Neuronal stem cell (in vitro differentiated cells): ENCODE data around the gene MOCS2.
A peak's percentile ranks its signal among the peaks of the same experiment; 100 is the strongest.

Source experiments
- DNase-seq: peaks from one replicate; pipeline ENCODE4 v3.0.0-alpha.2; 2013; ENCODE audit warnings: low spot score
- H2AFZ ChIP-seq: one replicate; pipeline ENCODE4 v1.6.1; 2013; ENCODE audit warnings: mild to moderate bottlenecking, low read length, inconsistent platforms
- H2AK5ac ChIP-seq: 2 replicates; pipeline ENCODE4 v1.6.1; 2013; ENCODE audit warnings: low read depth, mild to moderate bottlenecking, inconsistent platforms, low read length, moderate library complexity, mixed read lengths
- H2BK120ac ChIP-seq: 2 replicates; pipeline ENCODE4 v1.6.1; 2013; ENCODE audit warnings: low read depth, mild to moderate bottlenecking, inconsistent platforms, low read length, moderate library complexity, mixed read lengths
- H2BK12ac ChIP-seq: one replicate; pipeline ENCODE4 v1.6.1; 2013; ENCODE audit warnings: low read length, inconsistent platforms
- H2BK15ac ChIP-seq: 2 replicates; pipeline ENCODE4 v1.6.1; 2013; ENCODE audit warnings: mild to moderate bottlenecking, low read length, inconsistent platforms, mixed read lengths
- H2BK5ac ChIP-seq: one replicate; pipeline ENCODE4 v1.6.1; 2013; ENCODE audit warnings: inconsistent platforms, mild to moderate bottlenecking, low read length, moderate library complexity
- H3K14ac ChIP-seq: one replicate; pipeline ENCODE4 v1.6.1; 2013; ENCODE audit warnings: low read length, inconsistent platforms
- H3K18ac ChIP-seq: 2 replicates; pipeline ENCODE4 v1.6.1; 2013; ENCODE audit warnings: low read length, inconsistent platforms
- H3K23ac ChIP-seq: 2 replicates; pipeline ENCODE4 v1.6.1; 2013; ENCODE audit warnings: low read depth, mild to moderate bottlenecking, mixed read lengths, low read length, inconsistent platforms; ENCODE audit not compliant: poor library complexity
- H3K27ac ChIP-seq: replicated peaks from 3 replicates; pipeline ENCODE4 v1.5.1; 2013; ENCODE audit warnings: low read length, inconsistent platforms
- H3K27me3 ChIP-seq, 3 experiments: 2 replicates each; pipeline ENCODE4 v1.6.1; 2013; ENCODE audit warnings: low read length in 3 of 3, mild to moderate bottlenecking in 2 of 3, inconsistent platforms in 1 of 3, low read depth in 1 of 3, mixed read lengths in 1 of 3, moderate library complexity in 1 of 3; ENCODE audit not compliant: control insufficient read depth in 3 of 3, insufficient read depth in 3 of 3
- H3K36me3 ChIP-seq, 2 donors: replicated peaks in 1 of 2; 2 replicates each; pipeline ENCODE4 v1.6.1; 2013; ENCODE audit warnings: low read length in 2 of 2; ENCODE audit not compliant: control insufficient read depth in 2 of 2, insufficient read depth in 2 of 2
- H3K4ac ChIP-seq: 2 replicates; pipeline ENCODE4 v1.6.1; 2013; ENCODE audit warnings: inconsistent platforms, mild to moderate bottlenecking, low read length, moderate library complexity
- H3K4me1 ChIP-seq, 2 donors: 1 replicate in 1 of 2; 2 replicates in 1 of 2; pipeline ENCODE4 v1.6.1; 2013; ENCODE audit warnings: low read length in 2 of 2, low read depth in 1 of 2; ENCODE audit not compliant: control insufficient read depth in 2 of 2, insufficient read depth in 1 of 2
- H3K4me2 ChIP-seq: one replicate; pipeline ENCODE4 v1.6.1; 2013; ENCODE audit warnings: mild to moderate bottlenecking, low read length, inconsistent platforms; ENCODE audit not compliant: insufficient read depth, poor library complexity, severe bottlenecking
- H3K4me3 ChIP-seq, 2 donors: 2 replicates each; pipeline ENCODE4 v1.5.1; 2013; ENCODE audit warnings: low read length in 2 of 2, mild to moderate bottlenecking in 2 of 2, inconsistent platforms in 1 of 2, moderate library complexity in 1 of 2
- H3K79me1 ChIP-seq: one replicate; pipeline ENCODE4 v1.6.1; 2013; ENCODE audit warnings: low read depth, mild to moderate bottlenecking, inconsistent platforms, low read length, moderate library complexity
- H3K9ac ChIP-seq: one replicate; pipeline ENCODE4 v1.6.1; 2013; ENCODE audit warnings: mild to moderate bottlenecking, low read depth, low read length, inconsistent platforms; ENCODE audit not compliant: poor library complexity
- H3K9me3 ChIP-seq, 2 donors: replicated peaks in 1 of 2; 2 replicates each; pipeline versions ENCODE3 to v1.6.1; 2013; ENCODE audit warnings: low read length in 2 of 2, mild to moderate bottlenecking in 2 of 2, inconsistent platforms in 1 of 2, low read depth in 1 of 2, mixed read lengths in 1 of 2, moderate library complexity in 1 of 2; ENCODE audit not compliant: control insufficient read depth in 2 of 2, insufficient read depth in 1 of 2
- H4K8ac ChIP-seq: one replicate; pipeline ENCODE4 v1.6.1; 2013; ENCODE audit warnings: low read depth, mild to moderate bottlenecking, inconsistent platforms, low read length, moderate library complexity
- H4K91ac ChIP-seq: one replicate; pipeline ENCODE4 v1.6.1; 2013; ENCODE audit warnings: low read length, low read depth, mild to moderate bottlenecking, inconsistent platforms; ENCODE audit not compliant: poor library complexity
- WGBS, 2 donors: extraction: QIAGEN DNeasy Blood & Tissue Kit; methylation state at CpG; one replicate each; pipeline ENCODE4 v1.1.7; 2013; ENCODE audit warnings: missing lambda C conversion rate in 2 of 2, mixed read lengths in 1 of 2; ENCODE audit not compliant: insufficient read length in 2 of 2, insufficient replicate concordance in 1 of 2; ENCODE audit errors: extremely low coverage in 2 of 2; 5-methylcytosine and 5-hydroxymethylcytosine counted together

Gene MOCS2

DNA sequence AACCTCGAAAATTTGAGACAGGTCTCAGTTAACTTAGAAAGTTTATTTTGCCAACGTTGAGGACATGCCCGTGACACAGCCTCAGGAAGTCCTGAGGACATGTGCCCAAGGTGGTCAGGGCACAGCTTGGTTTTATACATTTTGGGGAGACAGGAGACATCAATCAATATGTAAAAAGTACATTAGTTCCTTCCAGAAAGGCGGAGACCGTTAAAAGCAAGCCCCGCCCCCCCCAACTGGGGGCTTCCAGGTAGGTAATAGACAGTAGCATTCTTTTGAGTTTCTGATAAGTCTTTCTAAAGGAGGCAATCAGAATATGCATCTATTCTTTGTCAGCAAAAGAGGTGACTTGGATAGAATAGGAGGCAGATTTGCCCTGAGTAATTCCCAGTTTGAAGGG is 599 bp upstream of the MOCS2 start:
- Histone ChIP-seq H3K4me3 (peak overlapping the region; percentile 82 to 85), H2AFZ (peak overlapping the region; percentile 98), H3K4me2 (peak overlapping the region; percentile 55)

DNA sequence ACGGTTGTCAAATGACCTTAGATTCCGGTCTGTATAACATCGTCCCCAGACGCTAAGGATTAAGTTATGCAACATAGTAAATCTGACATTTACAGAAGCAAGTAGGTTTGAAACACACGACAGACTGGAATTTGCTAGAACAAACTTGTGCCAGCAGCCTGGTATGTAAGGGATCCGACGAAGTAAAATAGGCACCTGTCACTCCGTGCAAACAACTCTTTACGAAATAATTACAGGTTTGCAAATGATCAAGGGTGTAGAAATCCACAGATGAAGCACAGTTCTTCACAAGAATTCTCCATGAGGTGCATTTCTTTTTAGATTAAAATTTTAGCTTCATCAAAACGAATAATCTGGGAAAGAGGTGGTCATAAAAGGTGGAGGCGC is 508 bp downstream of the MOCS2 start:
- no CpG with 5 or more reads among the region's 11 CpGs for WGBS, 2 donors
- no peak overlapping the region for H3K9ac ChIP-seq
- H2BK12ac ChIP-seq: no peak overlapping the region
- H3K18ac ChIP-seq: no peak overlapping the region
- no peak overlapping the region for H3K14ac ChIP-seq
- no peak overlapping the region for H2BK120ac ChIP-seq
- no peak overlapping the region for H3K23ac ChIP-seq
- peak overlapping the region; percentile 48 for H3K4me2 ChIP-seq
- peak overlapping the region; percentile 82 to 85 for H3K4me3 ChIP-seq
- no peaks in the 10 kb centered on the region for H3K27me3 ChIP-seq
- H2AFZ ChIP-seq: peak overlapping the region; percentile 98
- H2AK5ac ChIP-seq: no peak overlapping the region
- no peak overlapping the region for H3K27ac ChIP-seq
- H3K79me1 ChIP-seq: no peaks in the 10 kb centered on the region
- H3K4ac ChIP-seq: no peak overlapping the region
- H3K9me3 ChIP-seq: no peaks in the 10 kb centered on the region
- peak; percentile 9 for DNase-seq
- peaks cover 0 to 3% of the 10 kb centered on the region in 2 donors for H3K4me1 ChIP-seq
- H4K91ac ChIP-seq: no peak overlapping the region
- no peak overlapping the region for H2BK15ac ChIP-seq
- H2BK5ac ChIP-seq: no peak overlapping the region
- peaks cover 0 to 20% of the 10 kb centered on the region in 2 donors for H3K36me3 ChIP-seq
- no peak overlapping the region for H4K8ac ChIP-seq

More for the DNA sequence above, 599 bp upstream of the MOCS2 start:
- Histone ChIP-seq H3K18ac (no peak overlapping the region), H2BK5ac (no peak overlapping the region), H3K79me1 (no peaks in the 10 kb centered on the region), H4K8ac (no peak overlapping the region), H3K36me3 (peaks cover 0 to 12% of the 10 kb centered on the region in 2 donors), H3K27ac (no peak overlapping the region), H3K9me3 (no peaks in the 10 kb centered on the region), H2BK120ac (no peak overlapping the region), H3K23ac (no peak overlapping the region), H2BK12ac (no peak overlapping the region), H3K14ac (no peak overlapping the region), H3K4ac (no peak overlapping the region), H3K4me1 (peaks cover 0 to 6% of the 10 kb centered on the region in 2 donors), H3K27me3 (no peaks in the 10 kb centered on the region), H3K9ac (peak overlapping the region; percentile 85), H2AK5ac (no peak overlapping the region), H4K91ac (no peak overlapping the region), H2BK15ac (no peak overlapping the region)
- no CpG with 5 or more reads among the region's 6 CpGs for WGBS, 2 donors
- DNase-seq: no peak

DNA sequence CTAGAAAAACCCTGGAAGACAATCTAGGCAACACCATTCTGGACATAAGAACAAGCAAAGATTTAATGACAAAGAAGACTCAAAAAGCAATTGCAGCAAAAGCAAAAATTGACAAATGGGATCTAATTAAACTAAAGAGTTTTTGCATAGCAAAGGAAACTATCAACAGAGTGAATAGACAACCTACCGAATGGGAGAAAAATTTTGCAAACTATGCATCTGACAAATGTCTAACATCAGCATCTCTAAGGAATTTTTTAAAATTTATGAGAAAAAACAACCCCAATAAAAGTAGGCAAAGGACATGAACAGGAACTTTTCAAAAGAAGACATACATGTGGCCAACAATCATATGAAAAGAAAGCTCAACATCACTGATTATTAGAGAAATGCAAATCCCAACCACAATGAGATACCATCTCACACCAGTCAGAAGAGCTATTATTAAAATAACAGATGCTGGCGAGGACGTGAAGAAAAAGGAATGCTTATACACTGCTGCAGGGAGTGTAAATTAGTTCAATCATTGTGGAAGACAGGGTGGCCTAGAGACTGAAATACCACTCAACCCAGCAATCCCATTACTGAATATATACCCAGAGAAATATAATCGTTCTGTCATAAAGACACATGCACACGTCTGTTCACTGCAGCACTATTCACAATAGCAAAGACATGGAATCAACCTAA is 3.8 kb downstream of the MOCS2 start:
- Histone ChIP-seq H3K4ac (no peak overlapping the region), H4K8ac (no peak overlapping the region), H3K14ac (no peak overlapping the region), H3K4me2 (no peak overlapping the region), H3K9ac (no peak overlapping the region), H2BK120ac (no peak overlapping the region), H2BK5ac (no peak overlapping the region), H2AK5ac (no peak overlapping the region), H3K9me3 (no peaks in the 10 kb centered on the region), H3K4me3 (no peak overlapping the region), H4K91ac (no peak overlapping the region), H3K27ac (no peak overlapping the region), H3K4me1 (no peaks in the 10 kb centered on the region), H3K36me3 (peaks cover 0 to 44% of the 10 kb centered on the region in 2 donors), H2BK15ac (no peak overlapping the region), H3K27me3 (no peaks in the 10 kb centered on the region), H3K23ac (no peak overlapping the region), H3K79me1 (no peaks in the 10 kb centered on the region), H2AFZ (no peak overlapping the region), H2BK12ac (no peak overlapping the region), H3K18ac (no peak overlapping the region)
- no CpG with 5 or more reads among the region's 5 CpGs for WGBS, 2 donors
- DNase-seq: no peak

DNA sequence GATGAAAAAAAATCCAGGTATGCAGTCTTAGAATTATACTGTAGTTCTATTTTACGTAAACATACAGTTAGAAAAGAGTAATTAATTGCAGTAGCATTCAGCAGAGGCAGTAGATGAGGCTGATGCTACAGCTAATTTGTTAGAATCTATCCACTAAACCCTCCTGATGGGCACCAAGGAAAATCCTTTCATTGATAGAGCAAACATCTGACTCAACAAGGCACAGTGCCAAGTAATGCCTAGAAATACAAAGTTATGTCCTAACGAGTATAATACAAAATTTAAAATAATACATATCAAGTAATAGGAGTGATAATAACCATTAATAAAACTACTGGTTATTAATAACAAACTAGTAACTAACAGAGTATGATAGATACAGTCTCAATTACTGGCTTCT is 9.0 kb downstream of the MOCS2 start:
- H3K9ac ChIP-seq: no peak overlapping the region
- H2BK5ac ChIP-seq: no peak overlapping the region
- H3K4me2 ChIP-seq: no peak overlapping the region
- no peaks in the 10 kb centered on the region for H3K27me3 ChIP-seq
- H3K27ac ChIP-seq: no peak overlapping the region
- H2AK5ac ChIP-seq: no peak overlapping the region
- no peak overlapping the region for H2BK15ac ChIP-seq
- no peak overlapping the region for H3K14ac ChIP-seq
- H3K4ac ChIP-seq: no peak overlapping the region
- no peak overlapping the region for H3K4me3 ChIP-seq
- no peak overlapping the region for H3K23ac ChIP-seq
- peaks cover 0 to 2% of the 10 kb centered on the region in 2 donors for H3K9me3 ChIP-seq
- WGBS, 2 donors: no CpG with 5 or more reads among the region's 2 CpGs
- no peak overlapping the region for H2BK12ac ChIP-seq
- no peaks in the 10 kb centered on the region for H3K79me1 ChIP-seq
- H4K8ac ChIP-seq: no peak overlapping the region
- no peak overlapping the region for H3K18ac ChIP-seq
- H3K4me1 ChIP-seq: no peaks in the 10 kb centered on the region
- no peak for DNase-seq
- H2BK120ac ChIP-seq: no peak overlapping the region
- no peak overlapping the region for H4K91ac ChIP-seq
- H3K36me3 ChIP-seq: peaks cover 2 to 74% of the 10 kb centered on the region in 2 donors
- no peak overlapping the region for H2AFZ ChIP-seq
